NCI-H82 (cell line): ENCODE measurements around the gene AGBL4.

ENCODE experiments used
- DNase-seq: peaks from one replicate; lab custom pipeline; 2025; lab: John Stamatoyannopoulos, UW

AGBL4 gene

DNA sequence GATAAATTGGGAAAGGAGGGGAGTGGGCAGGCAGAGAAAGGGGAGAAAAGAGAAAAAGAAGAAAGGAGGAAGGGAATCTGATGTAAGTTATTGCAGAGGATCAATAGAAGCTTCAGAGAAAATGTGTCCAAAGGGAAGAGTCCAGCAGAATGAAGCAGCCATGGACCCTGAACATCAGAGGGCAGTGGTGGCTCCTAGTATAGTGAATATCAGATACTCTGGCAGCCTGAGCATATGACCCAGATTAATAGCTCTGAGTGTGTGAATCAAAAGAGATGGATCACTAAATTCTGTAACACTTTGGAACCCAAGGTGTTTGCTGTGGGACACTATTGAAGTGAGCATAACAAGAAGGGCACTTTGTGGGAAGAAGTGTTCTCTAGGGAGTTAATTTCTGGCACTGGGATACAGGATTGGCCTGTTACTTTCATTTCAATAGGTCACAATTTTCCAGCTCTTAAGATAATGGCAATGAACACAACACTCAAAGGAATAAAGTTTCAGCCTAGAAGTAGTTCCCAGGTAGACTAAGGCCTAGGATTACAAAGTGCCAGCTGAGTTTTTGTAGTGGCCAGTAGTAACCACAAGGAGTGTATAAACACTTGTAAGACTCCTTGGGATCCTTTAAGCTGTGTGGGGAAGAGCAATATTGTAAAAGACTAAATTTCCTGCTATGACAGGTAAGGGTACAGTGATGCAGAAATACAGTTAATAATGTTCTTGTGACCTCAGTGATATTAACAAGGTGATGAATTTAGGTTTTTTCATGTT, 1082.6 kb downstream of the AGBL4 start:
- DNase-seq: peak; percentile 31

DNA sequence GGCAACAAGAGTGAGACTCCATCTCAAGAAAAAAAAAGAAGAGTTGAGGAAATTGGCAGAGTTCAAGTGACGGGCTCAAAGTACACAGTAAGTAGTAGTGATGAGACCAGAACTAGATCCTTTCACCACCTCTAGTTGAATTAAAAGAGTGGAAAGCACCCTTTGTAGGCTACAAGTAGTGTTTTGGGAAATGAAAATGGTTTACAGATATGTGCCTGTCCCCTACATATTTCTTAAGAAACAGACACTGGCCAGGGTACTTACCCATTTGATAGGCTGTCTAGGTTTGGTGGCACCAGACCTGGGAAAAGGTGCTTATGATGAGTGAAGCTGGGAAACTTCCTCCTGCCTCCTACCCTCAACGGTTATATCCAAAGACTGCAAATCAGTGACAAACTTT, 1083.4 kb downstream of the AGBL4 start:
- no peak for DNase-seq

- no peak for DNase-seq
Measured at GRCh38 chr1:48939828-48940227, 1083.9 kb downstream of the AGBL4 start.

DNA sequence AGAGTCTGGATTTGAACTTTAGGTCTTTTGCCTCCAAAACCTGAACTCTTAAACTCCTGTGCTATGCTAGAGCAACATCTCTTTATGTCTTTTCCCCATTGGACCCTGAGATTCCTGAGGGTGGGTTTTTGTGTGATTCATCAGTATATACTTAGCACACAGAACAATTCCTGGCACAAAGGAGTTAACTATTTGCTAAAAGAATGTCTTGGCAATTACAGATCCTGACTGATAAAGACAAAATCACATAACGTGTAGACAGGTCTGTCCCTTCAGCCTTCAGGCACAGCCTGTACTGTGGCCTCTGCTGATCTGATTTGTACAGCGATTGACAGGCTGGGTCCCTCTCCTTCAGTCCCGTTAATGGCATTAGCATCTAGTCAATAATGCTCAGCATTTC, 1084.7 kb downstream of the AGBL4 start:
- peak; percentile 94 for DNase-seq

GRCh38 chr1:48937732-48938131, 1086.0 kb downstream of the AGBL4 start:
- peak; percentile 32 for DNase-seq

DNA sequence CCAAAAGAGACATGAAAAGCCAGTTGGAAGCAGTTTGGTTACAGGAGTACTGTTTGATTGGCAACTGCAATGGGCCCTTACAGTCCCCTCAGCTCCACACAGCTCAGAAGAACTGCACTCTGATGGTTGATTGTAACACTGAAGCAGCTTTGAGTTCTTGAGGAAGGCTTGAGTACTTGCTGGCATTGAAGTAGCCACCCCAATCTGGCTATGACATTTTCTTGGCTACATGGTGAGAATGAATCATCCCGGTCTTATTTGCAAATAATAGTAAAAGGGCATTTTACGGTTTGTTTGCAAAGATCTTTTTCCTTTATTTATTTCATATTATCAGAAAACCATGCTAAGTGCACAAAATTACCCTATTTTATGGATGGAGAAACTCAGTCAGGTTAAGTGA, 1087.3 kb downstream of the AGBL4 start:
- no peak for DNase-seq

GRCh38 chr1:48932366-48932765, 1091.4 kb downstream of the AGBL4 start:
- DNase-seq: no peak

GRCh38 chr1:48931506-48932192, 1092.1 kb downstream of the AGBL4 start:
- DNase-seq: no peak

DNA sequence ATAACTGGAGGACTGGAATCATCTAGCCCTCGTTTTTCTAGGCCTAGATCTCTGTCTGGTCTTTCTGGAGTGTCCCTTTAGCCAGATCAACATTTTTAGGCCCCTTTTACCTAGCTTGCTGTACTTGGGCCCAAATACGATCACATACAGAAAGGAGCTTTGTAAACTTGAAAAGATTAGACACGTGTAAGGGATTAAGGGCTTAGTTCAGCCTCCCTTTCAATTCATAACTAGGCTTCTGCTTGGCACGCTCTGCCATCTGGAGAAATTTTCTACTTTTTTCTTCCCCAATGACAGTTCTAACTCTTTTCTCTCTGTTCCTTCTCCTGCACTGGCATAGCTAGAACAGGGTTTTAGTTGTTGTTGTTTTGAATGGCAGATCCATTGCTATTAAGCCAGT, 1093.7 kb downstream of the AGBL4 start:
- DNase-seq: peak; percentile 94

- no peak for DNase-seq
Measured at GRCh38 chr1:48924099-48924498, 1099.7 kb downstream of the AGBL4 start.

GRCh38 chr1:48923116-48923515, 1100.6 kb downstream of the AGBL4 start:
- DNase-seq: no peak

- DNase-seq: peak; percentile 99
Measured at GRCh38 chr1:48920851-48921250, 1102.9 kb downstream of the AGBL4 start.

- DNase-seq: peak; percentile 100
Measured at GRCh38 chr1:48917901-48918603, 1105.7 kb downstream of the AGBL4 start.

DNA sequence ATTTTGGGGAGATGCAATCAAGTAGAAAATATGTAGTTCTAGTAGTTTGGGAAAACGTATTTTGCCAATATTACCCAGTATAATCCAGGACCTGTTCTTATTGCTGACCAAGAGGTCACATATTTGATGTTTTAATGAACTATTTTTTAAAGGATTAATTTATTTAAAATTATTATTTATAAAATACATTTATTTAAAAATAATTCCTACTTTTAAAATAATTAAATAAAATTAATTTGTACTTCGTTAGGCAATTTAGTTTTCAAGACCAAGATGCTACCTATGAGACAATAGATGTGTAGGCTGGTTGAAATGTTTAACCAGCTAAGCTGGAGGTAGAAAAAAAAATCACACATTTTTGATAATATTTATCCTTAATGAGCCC, 1106.7 kb downstream of the AGBL4 start:
- no peak for DNase-seq

- DNase-seq: peak; percentile 92
Measured at GRCh38 chr1:48916130-48917069, 1107.4 kb downstream of the AGBL4 start.

GRCh38 chr1:48908606-48909005, 1115.1 kb downstream of the AGBL4 start:
- no peak for DNase-seq

- peak; percentile 38 for DNase-seq
Measured at GRCh38 chr1:48906729-48907128, 1117.0 kb downstream of the AGBL4 start.

- DNase-seq: no peak
Measured at GRCh38 chr1:48906164-48906563, 1117.6 kb downstream of the AGBL4 start.

GRCh38 chr1:48903291-48903690, 1120.5 kb downstream of the AGBL4 start:
- DNase-seq: peak; percentile 64

- no peak for DNase-seq
Measured at GRCh38 chr1:48898894-48899293, 1124.9 kb downstream of the AGBL4 start.

DNA sequence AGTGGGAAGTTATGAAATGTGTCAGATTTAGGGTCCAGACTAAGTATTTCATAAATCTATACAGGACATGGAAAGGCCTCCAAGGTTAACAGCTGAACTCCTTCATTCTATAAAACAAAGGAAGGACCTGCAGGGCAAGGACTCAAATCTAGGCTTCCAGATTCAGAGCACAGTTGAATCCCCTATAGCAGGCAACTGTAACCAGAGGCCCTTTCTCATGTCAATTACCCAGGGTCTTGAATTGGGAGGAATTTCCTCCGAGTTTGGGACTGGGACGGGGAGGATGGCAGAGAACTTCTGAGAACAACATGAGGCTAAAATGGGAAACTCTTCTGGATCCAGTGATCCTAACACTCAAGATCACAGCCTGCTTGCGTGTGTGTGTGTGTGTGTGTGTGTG, 1134.1 kb downstream of the AGBL4 start:
- DNase-seq: no peak

GRCh38 chr1:48889082-48889481, 1134.7 kb downstream of the AGBL4 start:
- DNase-seq: no peak
